D721Med (cell line): ENCODE measurements around the gene DACH1.
A peak's percentile ranks its signal among the peaks of the same experiment; 100 is the strongest.

Source experiments
- DNase-seq: peaks from one replicate; pipeline ENCODE4 v3.0.0; 2011; ENCODE audit warnings: low spot score; ENCODE audit not compliant: insufficient read length
- FAIRE-seq: peaks from 2 replicates; lab custom pipeline; 2011; peaks lifted over from hg19 to GRCh38; lab: Jason Lieb, UNC
- CTCF ChIP-seq: IDR thresholded peaks from 2 replicates; pipeline ENCODE4 v1.5.1; 2012; ENCODE audit warnings: mild to moderate bottlenecking, control low read depth; ENCODE audit not compliant: insufficient read depth; ENCODE audit errors: missing control alignments

The DACH1 gene

GRCh38 chr13:71866335-71867130 is 471 bp downstream of the DACH1 start:
- TF ChIP-seq CTCF, result no peak
- FAIRE-seq (no peak), DNase-seq (no peak)

GRCh38 chr13:71865874-71866334 is 1.1 kb downstream of the DACH1 start:
- DNase-seq (no peak), FAIRE-seq (no peak)
- TF ChIP-seq CTCF, result no peak

GRCh38 chr13:71864986-71865873 is 1.8 kb downstream of the DACH1 start:
- DNase-seq, result no peak
- TF ChIP-seq CTCF, result no peak
- FAIRE-seq, result no peak

GRCh38 chr13:71864094-71864985 is 2.7 kb downstream of the DACH1 start:
- DNase-seq (no peak), FAIRE-seq (no peak)
- no peak for TF ChIP-seq CTCF

- no peak for TF ChIP-seq CTCF
- FAIRE-seq, result peak; percentile 56
Observed at GRCh38 chr13:71863254-71863865, 3.6 kb downstream of the DACH1 start.

GRCh38 chr13:71862459-71862943 is 4.5 kb downstream of the DACH1 start:
- no peak for TF ChIP-seq CTCF
- FAIRE-seq (peak; percentile 82), DNase-seq (no peak)

More at GRCh38 chr13:71863254-71863865, 3.6 kb downstream of the DACH1 start:
- no peak for DNase-seq
